GM19351 (cell line): Measurements from ENCODE around the gene CFAP141.
"Not testable (repeated sequence)": the region's sequence is repeated elsewhere in the genome, so short reads cannot be mapped to it uniquely, and the experiment has no call there.

Experiments used
- ATAC-seq: cut with Tn5 transposase; IDR thresholded peaks from one replicate; pipeline ENCODE4 v1.9.1; 2021; ENCODE audit warnings: mild to moderate bottlenecking, moderate library complexity; ENCODE audit not compliant: unreplicated experiment

CFAP141 gene

GRCh38 chr1:154208677-154209388 is 2.7 kb upstream of the CFAP141 start:
- no peak for ATAC-seq

DNA sequence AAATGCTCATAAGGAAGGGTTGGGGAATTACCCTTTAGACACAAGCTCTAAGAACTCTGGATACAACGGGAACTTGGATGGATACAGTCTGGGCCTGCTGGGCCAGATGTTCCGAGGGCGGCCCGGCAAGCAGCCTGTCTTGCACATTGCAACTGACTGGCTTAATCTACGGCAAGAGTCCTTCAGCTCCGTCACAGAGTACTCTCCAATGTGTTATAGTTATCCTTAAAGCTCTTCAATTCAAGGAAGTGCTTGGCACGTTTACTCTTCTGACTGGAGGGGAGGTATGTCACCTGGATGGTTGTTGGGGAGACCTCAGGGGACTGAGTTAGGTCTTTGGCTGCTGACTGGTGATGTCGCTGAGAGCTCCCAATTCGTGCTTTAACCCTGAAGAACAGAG is 1.1 kb upstream of the CFAP141 start:
- ATAC-seq: no peak

- not testable (repeated sequence) for ATAC-seq
Observed at GRCh38 chr1:154205778-154206177, 355 bp downstream of the CFAP141 start.

DNA sequence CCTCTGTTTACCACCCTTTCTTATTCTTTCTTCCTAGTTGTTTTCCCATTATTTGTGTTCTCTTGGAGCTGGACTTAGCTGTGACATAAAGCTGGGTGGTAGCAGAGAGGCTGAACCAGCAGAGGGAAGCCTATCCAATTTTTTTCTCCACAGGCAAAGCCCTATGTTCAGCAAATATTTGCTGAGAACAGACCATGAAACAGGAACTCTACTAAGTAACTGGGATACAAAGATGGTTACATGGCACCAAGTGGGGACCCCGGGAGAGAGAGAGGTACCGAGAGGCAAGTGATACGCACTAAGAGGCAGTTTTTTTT is 6.6 kb downstream of the CFAP141 start:
- ATAC-seq: no peak

- ATAC-seq: no peak
Observed at GRCh38 chr1:154198756-154199562, 7.2 kb downstream of the CFAP141 start.

DNA sequence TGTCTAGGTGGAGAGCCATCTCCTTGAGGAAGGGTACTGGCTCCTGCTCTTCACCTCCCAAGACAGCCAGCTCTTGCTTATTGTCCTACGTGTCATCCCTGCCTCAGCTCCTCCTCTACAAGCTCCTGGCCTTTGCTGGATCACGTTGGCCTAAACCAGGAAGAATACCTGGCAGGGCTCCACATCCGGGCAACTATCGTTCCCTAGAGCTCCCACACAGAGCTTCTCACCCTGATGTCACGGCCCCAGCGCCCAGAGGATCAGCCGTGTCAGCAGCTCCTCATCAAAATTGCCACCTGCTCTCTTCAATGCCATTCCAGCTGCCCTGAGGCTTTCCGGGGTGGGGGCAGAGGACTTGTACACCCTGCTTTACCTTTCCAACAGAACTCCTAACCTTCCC is 12.3 kb downstream of the CFAP141 start:
- ATAC-seq: no peak

DNA sequence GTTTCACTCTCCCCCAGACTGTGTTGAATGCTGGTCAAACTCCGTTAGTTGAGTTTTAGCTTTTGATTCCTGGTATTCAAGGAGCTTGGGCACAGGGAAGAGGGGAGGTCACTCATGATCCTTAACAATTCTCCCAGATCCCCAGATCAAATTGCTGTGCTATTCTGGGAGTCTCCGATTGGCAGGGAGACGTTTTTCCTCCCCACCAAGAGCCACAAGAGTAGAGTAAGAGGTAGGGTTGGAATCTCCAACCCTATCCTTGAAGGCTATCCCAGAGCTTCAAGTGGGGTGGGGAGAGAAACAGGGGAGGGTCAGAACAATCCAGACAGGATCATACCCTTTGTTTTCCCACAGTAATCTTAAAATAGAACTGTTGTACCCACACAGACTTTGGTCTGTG is 13.7 kb downstream of the CFAP141 start:
- ATAC-seq: no peak

DNA sequence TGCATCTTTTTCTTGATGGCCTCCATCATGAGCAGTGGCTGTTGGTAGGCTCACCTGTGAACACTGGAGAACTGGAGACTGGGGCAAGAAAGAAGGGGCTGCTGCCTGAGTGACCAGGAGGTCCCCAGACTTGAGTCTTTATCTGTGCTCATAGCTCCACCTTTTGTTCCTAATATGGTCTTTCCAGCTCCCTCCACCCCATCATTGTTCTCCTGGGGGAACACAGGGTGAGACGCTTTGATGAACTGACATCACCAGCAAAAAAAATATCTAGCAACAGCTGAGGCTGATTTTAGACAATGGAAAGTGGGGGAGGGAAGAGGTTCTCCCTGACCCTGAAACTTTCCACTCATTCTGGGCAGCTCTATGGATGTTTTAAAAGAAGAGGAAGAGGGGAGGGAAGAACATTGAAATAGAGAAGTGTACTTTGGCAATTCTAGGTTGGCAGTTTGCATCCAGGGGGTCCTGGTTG is 14.1 kb downstream of the CFAP141 start, which contains the start of gene TPM3:
Gene TPM3, minus strand, starts transcription at position 111 of the 472 bp plus-strand sequence. Its CDS starts 82 bp downstream, at position 29.
- no peak for ATAC-seq

GRCh38 chr1:154190550-154190949 is 15.6 kb downstream of the CFAP141 start:
- no peak for ATAC-seq

DNA sequence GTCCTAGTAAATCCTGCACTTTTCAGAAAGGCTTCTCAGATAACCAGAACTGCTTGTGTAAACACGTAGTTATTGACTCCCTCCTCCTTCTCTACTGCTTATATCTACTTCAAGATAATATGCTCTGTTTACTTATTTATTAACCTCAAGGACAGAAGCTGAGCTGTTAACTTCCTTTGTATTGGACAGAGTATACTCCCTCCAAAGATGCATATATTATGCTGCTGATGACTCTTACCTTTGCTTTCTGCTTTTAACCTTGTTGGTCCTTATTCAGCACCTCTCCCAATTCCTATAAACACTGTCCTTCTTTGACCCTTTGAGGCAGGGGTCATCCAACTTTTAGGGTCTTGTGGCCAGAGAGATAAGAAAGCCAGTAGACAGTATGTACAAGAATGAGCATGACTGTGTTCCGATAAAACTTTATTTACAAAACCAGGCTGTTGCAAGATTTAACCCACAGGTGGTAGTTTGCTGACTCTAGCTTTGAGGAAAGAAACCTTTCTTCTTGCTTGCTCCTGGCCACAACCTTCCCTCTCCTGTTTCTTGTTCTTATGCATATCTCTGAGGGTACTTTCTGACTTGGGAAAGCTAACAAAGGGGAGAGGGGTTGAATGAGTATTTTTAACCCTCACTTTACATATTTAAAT is 19.2 kb downstream of the CFAP141 start:
- ATAC-seq: no peak

DNA sequence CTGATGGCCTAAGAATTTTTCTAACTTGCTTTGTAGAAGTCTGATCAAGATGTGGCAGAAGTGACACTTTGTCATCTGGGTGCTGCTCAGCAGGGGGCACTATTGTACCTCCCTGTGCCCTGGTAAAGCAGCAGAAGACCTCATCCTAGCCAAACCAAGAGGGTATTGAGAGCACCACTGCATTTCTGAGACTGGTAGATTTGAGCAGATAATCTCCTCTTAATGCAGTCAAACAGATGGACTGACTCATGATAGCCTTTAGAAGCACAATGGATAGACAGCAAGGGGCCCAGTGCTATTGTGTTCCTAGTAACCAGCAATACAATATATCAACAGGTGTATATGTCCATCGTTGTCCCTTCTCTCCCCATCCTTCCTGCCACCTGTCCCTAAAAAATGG is 20.0 kb downstream of the CFAP141 start:
- ATAC-seq: no peak

DNA sequence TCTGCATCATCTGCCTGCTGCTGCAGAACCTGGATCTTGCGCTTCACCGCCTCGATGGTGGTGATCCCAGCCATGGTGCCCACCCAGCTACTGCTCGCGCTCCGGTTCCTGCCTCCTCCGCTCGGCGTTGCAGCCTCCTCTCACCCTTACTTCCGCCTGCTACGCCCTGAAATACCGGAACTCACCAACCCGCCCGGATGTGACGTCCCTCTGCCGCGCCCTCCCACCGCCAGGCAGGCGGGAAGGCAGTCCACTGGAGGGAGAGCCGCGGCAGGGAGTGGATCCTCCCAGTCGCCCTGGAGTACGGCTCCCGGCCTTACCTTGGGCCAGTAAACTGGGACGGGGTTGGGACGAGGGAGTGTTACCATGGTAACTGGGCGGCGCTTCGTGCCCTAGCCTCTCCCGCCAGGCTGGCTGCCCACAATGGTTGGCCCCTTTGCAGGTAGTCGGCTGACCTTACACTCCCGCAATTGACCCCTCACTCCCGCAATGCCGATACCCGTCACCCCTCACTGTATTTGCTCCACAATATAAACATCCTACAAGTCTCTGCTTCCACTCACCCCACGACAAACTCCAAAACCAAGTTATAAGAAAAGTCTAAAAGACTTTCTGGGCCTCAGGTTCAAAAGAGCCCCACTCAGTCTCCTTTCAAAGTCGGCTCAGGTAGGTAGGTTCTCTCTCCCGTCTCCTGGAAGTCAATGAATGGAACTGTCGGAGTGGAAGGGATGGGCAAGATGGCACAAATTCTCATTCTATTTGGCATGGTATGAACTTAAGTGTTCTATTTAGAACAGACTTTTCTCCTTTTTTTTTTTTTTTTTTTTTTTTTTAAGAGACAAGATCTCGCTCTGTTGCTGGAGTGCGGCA is 22.9 kb downstream of the CFAP141 start:
- peak; percentile 70 for ATAC-seq

DNA sequence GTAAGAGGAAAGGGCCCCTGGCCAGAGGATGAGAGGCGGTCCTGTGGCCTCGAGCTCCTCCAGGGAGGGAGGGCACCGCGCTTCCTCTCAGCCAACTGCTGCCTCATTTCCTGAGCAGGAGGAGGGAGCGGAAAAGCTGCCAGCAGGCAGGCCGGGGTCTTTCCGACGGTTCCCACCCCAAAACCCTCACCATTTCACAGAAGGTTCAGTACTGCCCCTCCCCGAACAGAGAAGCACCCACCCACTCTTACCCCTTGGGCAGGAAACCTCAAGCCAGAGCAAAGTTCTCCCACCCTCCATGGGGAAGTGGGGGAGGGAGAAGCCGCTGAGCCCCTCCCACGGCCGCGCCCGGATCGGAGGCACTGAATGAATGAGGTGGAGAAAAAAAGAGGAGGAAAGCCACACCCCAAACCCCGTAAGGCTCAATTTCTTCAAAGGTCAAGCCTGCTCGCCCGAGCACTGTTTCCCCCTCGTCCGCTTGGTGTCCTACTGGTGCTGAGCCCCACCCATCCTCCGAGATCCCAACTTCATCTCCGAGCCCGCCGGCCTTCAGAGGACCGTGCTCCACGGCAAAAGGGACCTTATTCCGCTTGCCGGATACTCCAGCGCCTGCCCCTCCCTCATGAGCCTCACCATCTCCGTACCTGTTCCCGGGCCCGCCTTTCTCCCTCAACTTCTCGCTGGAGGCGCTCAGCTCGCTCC is 23.6 kb downstream of the CFAP141 start:
- peak; percentile 27 for ATAC-seq

GRCh38 chr1:154181944-154182343 is 24.2 kb downstream of the CFAP141 start:
- peak; percentile 56 for ATAC-seq

- ATAC-seq: no peak
Observed at GRCh38 chr1:154179946-154180687, 26.0 kb downstream of the CFAP141 start.

GRCh38 chr1:154178911-154179811 is 27.0 kb downstream of the CFAP141 start:
- ATAC-seq: no peak

GRCh38 chr1:154178013-154178412 is 28.1 kb downstream of the CFAP141 start:
- ATAC-seq: no peak

GRCh38 chr1:154176337-154176736 is 29.8 kb downstream of the CFAP141 start:
- no peak for ATAC-seq
